Stimulated activated CD4-positive, alpha-beta T cell treated with anti-CD3 and anti-CD28 coated beads, Interleukin-15, amount 100 ng/mL, for 48 hours (primary cell): ENCODE measurements around the gene MERTK.
"Not testable (repeated sequence)": the region's sequence is repeated elsewhere in the genome, so short reads cannot be mapped to it uniquely, and the experiment has no call there.

ENCODE experiments used
- DNase-seq, 2 donors: peaks; one replicate each; pipeline ENCODE4 v3.0.0-alpha.2; 2020; ENCODE audit warnings: low read depth in 2 of 2

Gene MERTK

DNA sequence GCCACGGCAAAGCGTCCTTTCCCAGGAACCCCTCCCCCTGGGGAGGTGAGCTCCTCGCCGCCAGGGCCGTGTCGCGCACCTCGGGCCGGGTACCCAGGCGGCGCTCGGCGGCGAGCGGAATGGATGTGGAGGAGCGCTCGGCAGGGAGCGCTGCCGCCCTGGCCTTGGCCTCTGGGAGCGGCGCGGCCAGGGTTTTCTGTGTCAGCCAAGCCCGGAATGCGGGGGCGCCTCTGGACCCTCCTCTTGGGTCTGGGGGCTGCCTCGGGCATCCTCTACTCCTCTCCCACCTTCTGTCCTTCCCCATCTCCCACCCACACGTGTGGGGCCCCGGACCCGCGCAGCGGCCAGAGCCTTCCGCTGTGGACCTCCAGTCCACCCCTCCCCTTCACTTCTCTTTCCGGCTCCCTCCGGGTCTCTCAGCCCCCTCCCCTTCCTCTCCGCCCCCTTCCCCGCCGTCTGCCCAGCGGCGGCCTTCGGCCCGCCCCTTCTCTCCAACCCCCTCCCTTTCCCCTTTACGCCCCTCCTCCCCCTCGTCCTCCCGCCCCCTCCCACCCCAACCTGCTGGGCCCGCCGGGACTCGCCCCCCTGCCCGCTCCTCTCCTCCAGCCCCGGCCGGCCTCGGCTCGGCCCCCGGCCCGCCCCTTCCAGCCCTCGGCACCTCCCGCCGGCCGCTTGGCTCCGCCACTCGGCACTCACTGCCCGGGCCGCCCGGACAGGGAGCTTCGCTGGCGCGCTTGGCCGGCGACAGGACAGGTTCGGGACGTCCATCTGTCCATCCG, at the start of gene MERTK:
Gene MERTK, plus strand, starts transcription at position 684 of the 779 bp plus-strand sequence. CDS start 129 bp downstream, outside the sequence.
- peak in 1 of 2 donors; percentile 58 for DNase-seq

DNA sequence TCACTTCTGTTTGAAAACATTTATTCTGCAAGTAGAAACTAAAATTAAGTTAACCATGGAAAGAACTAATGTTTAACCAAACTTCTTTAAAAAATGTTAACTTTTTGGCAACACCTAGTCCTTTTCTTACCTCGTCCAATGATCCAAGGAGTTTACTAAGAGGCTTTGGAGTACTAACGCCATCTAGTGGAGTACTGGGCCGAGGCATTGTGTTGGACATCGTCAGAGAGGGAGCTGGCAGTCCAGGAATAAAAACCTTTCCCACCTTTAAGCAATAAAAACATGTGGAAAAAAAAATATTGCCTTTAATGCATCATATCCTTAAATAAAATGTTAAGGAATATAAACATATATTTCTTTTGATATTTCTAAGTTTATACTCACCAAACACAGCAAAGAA, 47.8 kb upstream of the MERTK start:
- DNase-seq, result not testable (repeated sequence)

DNA sequence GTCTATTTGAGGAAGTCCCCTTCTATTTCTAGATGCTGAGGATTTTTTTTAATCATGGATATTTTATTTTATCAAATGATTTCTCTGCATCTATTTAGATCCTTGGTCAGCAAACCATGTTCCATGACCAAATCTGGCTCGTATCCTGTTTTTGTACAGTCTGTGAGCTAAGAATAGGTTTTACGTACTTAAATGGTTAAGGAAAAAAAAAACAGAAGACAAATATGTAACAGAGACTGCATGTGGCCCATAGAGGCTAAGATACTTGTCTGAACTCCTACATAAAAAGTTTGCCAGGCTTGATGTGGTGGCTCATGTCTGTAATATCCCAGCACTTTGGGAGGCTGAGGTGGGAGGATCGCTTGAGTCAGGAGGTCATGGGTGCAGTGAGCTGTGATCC, 45.9 kb upstream of the MERTK start:
- DNase-seq, result not testable (repeated sequence)

DNA sequence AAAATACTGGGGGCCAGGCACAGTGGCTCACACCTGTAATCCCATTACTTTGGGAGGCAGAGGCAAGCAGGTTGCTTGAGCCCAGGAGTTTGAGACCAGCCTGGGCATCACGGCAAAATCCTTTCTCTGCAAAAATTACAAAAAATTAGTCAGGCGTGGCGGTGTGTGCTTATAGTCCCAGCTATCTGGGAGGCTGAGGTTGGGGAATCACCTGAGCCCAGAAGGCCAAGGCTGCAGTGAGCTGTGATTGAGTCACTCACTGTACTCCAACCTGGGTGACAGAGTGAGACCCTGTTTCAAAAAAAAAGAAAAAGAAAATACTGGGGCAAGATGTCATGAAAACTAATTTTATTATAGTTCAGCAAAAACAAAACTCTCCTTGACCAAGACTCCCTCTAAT, 38.4 kb upstream of the MERTK start:
- not testable (repeated sequence) for DNase-seq

DNA sequence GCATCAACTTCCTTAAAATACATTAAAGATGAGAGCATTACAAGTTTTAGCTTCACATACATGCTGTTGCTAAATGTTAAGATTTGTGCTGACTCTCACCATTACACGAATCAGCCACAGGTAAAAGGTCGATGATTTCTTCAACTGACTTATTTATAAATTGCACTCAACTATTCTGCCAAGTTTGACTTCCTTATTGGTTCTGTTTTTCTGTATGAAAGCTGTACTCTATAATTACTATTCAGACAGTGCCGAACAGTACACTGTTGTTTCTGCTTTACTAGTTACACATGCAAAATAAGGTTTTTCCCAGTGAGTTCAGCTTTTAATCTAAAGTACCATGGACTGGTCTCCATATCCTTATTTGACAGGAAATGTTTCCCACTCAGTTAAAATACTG, 33.3 kb upstream of the MERTK start:
- not testable (repeated sequence) for DNase-seq

DNA sequence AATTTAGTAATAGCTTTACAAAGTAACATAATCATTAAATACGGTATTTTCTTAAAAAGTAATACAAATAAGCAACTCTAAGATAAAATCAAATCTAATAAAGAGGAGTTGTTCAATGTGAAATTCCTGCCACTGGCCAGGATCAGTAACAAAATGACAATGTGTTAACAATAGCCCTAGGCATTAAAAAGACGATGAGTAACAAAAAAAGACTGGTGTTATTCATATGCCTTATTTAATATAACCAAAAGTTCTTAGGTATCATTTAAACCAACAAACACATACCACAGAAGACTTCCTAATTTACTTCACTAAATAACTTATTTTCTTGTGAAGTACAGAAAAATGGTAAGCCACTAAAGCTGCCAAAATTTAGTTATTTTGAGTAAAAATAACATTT, 25.6 kb upstream of the MERTK start:
- DNase-seq, result not testable (repeated sequence)

DNA sequence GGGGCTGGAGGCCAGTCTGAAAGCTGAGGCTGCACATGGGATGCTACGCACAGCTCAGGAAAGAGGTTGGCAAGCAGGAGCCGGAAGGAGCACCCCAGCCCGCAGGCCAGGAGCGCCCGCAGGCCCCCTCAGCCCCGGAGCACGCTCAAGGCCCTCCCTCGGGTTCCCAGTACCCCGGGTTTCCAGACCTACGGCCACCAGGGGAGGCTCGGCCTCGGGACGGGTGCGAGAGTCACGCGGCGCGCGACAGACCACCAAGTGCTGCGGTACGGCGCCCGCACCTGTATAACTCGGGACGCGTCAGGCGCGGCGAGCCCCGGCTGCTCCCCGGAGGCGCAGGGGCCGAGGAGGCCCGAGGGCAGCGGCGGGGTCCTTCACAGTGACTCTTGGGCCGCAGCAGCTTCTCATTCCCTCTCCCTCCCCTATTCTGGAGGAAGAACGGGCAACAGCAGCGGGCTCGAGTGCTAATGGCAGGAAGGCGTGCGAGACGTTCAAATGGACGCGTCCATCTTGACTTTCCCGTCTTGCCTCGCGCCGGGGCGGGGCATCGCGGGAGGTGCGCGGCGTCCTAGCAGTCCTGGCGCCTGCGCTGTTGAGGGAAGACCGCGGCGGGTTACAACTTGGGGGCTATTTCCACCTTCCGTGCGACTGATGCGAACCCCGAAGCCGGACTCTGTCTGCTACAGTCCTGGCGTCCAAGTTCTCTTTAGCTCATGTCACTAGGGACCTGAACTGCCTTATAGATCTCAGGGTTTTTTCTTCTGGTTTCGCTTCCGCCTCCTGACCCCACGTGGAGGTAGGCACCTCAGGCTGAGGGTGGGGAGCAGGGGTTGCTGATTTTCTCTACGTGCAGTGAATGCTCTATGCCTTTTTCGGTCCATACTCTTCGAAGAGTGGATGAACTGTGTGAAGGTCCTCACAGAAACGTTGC, 14.5 kb upstream of the MERTK start, which contains the start of gene ANAPC1:
Gene ANAPC1, minus strand, starts transcription at position 533 of the 931 bp plus-strand sequence. CDS start 3,368 bp downstream, outside the sequence.
- DNase-seq, result peak; percentile 76 to 84

DNA sequence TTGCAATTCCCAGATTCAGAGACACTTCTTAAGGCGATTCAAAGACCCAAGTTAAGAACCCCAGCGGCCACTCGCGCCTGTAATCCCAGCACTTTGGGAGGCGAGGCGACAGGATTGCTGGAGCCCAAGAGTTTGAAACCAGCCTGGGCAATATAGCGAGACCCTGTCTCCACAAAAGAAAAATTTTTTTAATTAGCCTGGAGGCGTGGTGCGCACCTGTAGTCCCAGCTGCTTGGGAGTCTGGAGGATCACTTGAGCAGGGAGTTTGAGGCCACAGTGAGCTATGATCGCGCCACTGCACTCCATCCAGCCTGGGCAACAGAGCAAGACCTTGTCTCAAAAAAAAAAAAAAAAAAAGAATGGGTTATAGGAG, 13.8 kb upstream of the MERTK start:
- no peak for DNase-seq

DNA sequence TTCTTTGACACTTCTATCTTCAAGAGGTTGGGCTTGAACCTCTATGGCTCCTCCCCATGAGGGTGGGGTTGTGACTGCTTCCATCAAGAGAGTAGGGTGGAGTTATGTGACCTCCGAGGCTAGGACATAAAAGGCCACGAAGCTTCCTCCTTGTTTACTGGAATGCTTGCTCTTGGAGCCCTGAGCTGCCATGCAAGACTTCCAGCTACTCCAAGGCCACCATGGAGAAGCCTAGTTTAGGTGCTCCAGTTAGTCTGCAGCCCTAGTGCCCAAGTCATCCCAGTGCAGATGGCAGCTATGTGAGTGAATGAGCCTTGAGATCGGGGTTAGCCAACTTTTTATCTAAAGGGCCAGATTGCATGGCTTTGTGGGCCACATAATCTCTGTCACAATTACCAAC, 2.4 kb upstream of the MERTK start:
- no peak for DNase-seq

DNA sequence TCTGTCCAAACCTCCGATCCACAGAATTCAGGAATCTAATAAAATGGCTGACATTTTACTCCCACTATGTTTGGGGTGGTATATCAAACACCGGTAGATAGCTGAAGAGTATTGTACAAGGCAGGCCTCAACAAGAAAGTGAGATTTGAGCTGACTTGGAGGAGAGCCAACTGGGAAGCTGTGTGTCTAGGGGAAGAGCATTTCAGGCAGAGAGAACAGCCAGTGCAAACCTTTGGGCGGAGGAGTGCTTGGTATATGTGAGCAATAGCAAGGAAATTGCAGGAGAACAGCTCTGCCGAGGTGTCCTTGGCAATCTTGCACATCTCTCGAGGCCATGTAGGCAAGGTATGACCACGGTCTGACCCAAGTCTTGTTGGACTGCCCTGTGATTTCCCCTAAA, 1.8 kb upstream of the MERTK start:
- no peak for DNase-seq

DNA sequence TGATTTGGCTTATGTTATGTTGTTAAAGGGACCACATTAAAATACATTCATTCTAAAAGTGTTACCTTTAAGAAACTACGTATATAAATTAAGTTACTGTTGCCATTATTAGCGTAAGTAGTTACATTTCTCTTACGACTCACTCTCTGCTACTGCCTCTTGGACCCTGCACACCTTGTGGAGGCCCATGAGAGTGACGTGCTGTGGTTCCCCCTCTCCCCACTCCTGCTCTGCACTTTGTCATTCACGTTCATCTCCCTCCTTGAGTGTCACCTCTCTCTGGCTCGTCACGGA, 830 bp upstream of the MERTK start:
- no peak for DNase-seq

DNA sequence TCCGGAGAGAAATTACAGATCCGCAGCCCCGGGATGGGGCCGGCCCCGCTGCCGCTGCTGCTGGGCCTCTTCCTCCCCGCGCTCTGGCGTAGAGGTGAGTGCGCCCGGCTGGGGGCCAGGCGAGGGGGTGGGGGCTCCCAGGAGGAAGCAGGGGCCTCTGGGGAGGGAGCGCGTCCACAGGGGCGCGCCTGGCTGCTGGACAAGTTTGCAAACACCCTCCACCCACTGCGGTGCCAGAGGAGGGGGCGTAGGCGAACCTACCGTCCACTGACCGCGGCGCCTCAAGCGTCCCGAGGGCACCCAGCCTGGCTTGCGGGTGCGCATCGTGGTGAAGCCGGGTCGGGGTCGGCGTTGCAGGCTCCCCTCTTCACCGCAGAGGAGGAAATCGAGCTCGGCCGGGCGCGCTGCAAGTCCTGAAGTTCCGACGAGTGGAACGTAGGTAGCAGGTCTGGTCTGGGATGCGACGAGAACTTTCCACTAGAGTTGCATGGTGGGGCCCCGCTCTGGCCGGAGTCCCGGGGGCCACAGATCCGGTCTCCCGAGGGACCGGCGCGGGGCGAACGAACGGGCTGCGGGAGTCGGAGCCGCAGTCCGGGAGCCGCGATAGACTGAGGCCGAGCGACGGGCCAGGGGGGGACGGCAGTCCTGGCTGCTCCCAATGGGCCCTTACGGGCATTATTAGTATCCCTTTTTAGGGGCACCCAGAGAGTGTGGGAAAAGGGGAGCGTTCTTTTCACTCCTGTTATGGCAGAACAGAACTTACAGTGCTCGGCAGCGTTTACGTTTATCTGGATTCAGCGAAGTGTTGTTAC, 502 bp downstream of the MERTK start:
- no peak for DNase-seq

DNA sequence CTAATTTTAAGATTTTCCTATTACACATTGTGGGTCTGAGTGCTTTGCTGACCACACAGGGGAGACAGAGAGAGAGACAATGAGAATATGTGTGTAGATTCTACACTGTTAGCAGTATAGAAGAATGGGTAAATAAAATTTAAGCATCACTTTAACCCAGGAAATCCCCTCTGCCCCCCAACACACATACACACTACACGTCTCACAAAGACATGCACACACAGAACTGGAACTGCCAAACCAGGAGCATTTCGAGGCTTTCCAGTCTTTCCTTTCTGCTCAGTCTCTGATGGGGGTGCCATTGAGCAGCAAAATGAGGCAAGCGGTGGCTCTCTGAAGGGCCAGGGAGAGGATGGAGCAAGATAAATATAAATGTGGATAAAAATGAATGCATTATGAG, 2.5 kb downstream of the MERTK start:
- DNase-seq, result no peak

DNA sequence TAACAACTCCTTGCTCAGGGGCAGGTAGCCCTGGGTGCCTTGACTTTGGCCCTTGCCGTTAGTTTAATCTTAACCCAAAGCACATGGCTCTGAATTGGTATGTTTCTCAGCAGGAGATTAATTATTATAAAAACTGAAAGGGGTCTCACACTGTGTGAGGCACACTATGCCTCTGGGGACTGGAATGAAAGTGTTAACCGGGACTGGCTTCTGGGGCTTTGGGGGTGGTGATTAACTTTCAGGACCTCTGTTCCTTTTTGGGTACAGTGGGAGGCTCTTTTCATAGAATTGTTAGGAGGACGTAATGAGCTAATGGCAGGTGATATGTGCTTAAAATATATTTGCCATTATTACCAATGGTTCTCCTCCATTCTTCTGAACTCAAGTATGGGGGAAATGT, 5.1 kb downstream of the MERTK start:
- DNase-seq, result no peak

DNA sequence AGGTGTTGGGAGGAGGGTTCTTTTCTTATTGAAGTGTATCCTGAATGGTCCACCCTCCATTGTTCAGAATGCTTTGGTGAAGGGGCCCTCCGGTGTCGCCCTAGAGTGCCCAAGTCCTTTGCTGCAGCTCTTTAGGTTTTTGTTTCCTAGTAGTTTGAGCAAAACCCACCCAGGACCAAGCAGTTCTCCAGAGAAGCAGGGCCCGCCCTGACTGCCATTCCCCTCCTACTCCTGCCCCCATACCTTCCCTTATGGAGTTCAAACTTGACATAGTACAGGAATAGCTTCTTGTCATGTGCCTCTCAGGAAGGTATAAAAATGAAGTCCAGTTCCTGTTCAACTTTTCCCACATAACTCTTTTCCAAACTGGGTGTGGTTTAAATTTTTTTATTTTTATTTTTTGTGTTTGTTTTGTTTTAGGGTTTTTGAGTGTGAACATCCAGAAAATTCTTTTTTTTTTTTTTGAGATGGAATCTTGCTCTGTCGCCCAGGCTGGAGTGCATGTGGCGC, 5.6 kb downstream of the MERTK start:
- DNase-seq, result no peak

DNA sequence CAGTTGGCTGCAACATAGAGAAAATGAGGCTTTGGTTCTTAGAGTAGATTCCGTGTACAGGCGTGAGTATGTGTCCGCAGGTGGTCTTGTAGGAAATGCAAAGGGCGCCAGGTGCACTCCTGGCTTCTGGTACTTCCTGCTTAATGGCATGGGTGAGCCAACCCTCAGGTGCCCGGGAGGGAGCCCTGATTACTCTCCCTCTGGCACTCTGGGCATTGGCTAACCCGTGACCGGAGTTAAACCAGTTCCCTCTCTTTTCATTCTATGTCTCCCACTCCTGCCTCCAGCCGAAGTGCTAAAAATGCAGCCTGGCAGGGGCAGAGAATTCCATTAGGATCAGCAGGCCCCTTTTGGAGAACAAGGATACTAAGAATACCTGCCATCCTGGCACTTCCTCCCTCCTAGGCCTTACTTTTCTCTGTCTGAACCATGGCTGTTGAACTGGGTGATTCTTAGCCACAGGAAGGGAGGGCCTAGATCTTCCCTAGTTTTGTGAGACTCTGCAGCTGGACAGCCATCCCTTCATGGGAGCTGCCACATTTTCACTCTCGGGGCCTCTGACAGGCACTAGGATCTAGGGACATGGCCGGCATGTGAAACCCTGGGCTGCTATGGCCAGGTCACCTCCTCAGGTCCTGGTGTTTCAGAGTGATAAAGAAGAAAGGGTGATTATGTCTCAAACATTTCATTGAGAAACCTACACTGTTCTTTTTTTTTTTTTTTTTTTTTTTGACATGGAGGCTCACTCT, 6.5 kb downstream of the MERTK start:
- no peak for DNase-seq

DNA sequence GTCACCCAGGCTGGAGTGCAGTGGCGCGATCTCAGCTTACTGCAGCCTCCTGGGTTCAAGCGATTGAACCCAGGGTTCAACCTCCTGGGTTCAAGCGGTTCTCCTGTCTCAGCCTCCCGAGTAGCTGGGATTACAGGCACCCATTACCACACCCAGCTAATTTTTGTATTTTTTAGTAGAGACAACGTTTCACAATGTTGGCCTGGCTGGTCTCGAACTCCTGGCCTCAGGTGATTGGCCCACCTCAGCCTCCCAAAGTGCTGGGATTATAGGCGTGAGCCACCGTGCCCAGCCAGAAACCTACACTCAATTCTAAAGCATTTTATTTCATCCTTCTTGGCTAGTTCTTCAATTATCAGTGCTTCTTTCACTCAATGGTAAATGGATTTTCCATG, 7.1 kb downstream of the MERTK start:
- DNase-seq, result not testable (repeated sequence)

DNA sequence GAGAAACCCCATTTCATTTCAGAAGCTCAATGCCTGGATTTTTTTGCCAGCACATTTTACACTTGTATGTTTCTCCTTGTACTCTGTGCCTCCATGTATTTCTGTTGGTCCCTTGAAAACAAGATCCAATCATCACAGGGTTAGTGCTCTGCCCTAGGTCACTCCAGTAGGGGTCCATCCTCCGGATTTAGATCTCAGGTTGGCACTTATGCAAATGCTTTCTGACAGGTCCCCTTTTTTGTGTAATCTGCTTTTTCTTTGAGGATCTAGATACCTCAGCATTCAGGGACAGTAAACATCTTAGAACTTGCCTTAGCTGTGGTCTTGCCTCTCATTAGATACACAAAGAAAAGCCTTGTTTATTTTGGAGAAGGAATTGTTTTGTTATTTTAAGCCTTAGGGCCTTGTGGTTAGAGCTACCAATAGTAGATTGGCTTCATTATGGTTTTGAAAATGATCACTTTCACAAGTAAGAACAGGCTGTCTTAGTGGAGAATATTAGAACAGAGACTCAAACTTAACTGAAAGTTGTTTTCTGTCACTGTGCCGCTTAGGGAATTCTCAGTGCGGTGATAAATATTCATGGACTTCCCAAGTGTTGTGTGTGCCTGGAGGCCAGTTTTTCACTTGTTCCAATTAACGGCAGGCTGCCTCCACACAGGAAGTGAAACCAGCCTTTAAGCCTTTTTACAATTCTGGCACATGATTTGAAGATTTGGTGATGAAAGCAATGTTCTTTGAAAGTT, 7.8 kb downstream of the MERTK start:
- DNase-seq, result no peak

DNA sequence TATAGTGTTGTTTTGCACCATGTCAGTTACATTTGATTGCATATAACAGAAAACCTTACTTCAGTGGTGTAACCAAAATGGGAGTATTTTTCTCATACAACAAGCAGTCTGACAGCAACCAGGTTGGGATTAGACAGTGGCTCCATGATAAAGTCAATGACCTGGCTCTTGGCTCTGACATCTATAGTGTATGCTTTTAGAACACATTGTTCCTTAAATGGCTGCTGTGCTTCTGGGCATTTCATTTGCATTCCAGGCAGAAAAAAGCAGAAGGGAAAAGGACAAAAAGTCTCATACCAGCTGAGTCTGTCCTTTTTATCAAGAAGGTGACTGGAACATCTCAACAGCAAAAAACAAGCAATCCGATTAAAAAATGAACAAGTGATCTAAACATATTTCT, 10.2 kb downstream of the MERTK start:
- DNase-seq, result no peak

DNA sequence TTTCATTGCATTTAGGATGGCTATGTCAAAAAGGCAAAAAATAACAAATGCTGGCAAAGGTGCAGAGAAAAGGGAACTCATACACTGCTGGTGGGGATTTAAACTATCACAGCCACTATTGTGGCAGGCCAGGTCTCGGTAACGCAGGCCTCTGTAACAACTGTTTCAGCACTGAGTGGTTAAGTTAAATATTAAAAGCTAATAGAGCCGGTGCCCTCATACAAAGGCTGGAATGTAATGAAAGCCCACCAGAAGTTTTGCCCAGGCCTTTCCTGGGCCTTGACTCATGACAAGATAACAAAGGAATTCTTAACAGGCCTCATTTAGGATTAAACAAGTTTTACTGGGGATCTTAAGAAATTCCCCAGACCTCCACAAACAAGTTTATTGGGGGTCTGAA, 10.7 kb downstream of the MERTK start:
- no peak for DNase-seq
